ENCODE results near the gene CAPN11. TPM values are rescaled to one million over a fixed set of nuclear protein-coding genes. Genes with fewer than 3 reads are reported as not detected.

The CAPN11 gene
- total and polyA plus RNA-seq, 9 of the 15 experiments (the other 6 are each of a cell fraction or from before 2014, with no cell fraction given) = 0.03 to 0.61 (median 0.17) TPM; not detected in 1

DNA sequence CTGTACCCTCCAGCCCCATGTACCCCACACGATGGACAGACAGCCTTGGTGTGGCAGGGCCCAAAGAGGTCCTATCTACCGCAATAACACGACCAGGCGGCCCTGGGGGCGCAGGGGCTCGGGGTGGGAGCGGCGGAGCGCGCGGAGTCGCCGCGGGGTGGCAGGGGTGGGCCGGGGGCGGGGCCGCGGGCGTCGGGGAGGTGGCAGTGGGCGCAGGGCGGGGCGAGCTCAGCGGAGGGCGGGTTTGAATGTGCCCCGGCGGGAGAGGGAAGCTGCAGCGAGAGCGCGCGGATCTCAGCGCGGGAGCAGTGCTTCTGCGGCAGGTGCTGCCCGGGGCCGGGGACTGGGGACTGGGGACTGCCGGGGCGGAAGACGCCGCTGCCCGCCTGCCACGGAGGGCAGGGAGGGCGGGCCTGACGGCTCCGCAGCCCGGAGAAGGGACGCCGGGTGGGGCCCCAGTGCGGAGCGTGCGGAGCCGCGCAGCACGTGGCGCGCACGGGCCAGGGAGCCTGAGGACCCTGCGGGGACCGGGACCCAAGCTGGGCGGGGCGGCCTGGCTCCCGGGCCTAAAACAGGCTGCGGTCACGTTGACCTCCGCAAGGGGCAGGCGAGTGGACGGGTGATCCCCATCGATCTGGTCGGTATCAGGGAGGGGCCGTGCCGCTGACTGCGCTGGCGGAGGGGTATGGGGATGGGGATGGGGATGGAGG, 64.9 kb downstream of the CAPN11 start, which contains the start of gene SLC29A1 (continued):
- TF ChIP-seq, protein P1, sequence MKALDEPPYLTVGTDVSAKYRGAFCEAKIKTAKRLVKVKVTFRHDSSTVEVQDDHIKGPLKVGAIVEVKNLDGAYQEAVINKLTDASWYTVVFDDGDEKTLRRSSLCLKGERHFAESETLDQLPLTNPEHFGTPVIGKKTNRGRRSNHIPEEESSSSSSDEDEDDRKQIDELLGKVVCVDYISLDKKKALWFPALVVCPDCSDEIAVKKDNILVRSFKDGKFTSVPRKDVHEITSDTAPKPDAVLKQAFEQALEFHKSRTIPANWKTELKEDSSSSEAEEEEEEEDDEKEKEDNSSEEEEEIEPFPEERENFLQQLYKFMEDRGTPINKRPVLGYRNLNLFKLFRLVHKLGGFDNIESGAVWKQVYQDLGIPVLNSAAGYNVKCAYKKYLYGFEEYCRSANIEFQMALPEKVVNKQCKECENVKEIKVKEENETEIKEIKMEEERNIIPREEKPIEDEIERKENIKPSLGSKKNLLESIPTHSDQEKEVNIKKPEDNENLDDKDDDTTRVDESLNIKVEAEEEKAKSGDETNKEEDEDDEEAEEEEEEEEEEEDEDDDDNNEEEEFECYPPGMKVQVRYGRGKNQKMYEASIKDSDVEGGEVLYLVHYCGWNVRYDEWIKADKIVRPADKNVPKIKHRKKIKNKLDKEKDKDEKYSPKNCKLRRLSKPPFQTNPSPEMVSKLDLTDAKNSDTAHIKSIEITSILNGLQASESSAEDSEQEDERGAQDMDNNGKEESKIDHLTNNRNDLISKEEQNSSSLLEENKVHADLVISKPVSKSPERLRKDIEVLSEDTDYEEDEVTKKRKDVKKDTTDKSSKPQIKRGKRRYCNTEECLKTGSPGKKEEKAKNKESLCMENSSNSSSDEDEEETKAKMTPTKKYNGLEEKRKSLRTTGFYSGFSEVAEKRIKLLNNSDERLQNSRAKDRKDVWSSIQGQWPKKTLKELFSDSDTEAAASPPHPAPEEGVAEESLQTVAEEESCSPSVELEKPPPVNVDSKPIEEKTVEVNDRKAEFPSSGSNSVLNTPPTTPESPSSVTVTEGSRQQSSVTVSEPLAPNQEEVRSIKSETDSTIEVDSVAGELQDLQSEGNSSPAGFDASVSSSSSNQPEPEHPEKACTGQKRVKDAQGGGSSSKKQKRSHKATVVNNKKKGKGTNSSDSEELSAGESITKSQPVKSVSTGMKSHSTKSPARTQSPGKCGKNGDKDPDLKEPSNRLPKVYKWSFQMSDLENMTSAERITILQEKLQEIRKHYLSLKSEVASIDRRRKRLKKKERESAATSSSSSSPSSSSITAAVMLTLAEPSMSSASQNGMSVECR (CRISPR knock-in tag; IDR thresholded peaks at IDR 0.05) = peak; percentile 75
- TF ChIP-seq, protein P2, sequence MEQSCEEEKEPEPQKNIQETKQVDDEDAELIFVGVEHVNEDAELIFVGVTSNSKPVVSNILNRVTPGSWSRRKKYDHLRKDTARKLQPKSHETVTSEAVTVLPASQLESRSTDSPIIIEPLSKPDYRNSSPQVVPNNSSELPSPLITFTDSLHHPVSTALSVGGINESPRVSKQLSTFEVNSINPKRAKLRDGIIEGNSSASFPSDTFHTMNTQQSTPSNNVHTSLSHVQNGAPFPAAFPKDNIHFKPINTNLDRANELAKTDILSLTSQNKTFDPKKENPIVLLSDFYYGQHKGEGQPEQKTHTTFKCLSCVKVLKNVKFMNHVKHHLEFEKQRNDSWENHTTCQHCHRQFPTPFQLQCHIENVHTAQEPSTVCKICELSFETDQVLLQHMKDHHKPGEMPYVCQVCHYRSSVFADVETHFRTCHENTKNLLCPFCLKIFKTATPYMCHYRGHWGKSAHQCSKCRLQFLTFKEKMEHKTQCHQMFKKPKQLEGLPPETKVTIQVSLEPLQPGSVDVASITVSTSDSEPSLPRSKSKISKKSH (CRISPR knock-in tag; IDR thresholded peaks at IDR 0.05) = no peak
- TF ChIP-seq, protein P3, sequence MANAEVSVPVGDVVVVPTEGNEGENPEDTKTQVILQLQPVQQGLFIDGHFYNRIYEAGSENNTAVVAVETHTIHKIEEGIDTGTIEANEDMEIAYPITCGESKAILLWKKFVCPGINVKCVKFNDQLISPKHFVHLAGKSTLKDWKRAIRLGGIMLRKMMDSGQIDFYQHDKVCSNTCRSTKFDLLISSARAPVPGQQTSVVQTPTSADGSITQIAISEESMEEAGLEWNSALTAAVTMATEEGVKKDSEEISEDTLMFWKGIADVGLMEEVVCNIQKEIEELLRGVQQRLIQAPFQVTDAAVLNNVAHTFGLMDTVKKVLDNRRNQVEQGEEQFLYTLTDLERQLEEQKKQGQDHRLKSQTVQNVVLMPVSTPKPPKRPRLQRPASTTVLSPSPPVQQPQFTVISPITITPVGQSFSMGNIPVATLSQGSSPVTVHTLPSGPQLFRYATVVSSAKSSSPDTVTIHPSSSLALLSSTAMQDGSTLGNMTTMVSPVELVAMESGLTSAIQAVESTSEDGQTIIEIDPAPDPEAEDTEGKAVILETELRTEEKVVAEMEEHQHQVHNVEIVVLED (CRISPR knock-in tag; IDR thresholded peaks at IDR 0.05) = peak; percentile 35; the same call in 1 of the 2 replicates
- TF ChIP-seq RBM34 (IDR thresholded peaks at IDR 0.05; ENCODE audit: borderline replicate concordance, insufficient read depth, low read length) = no peak
- no peak for TF ChIP-seq RBM14 (IDR thresholded peaks at IDR 0.05; ENCODE audit: borderline replicate concordance, insufficient read depth, low read depth, low read length)
- TF ChIP-seq TAL1 (IDR thresholded peaks at IDR 0.05) = no peak
- peak; percentile 79 for TF ChIP-seq NR2C2 (CRISPR knock-in tag; IDR thresholded peaks at IDR 0.05)
- TF ChIP-seq NR2C2 (tag; IDR thresholded peaks at IDR 0.05) = peak; percentile 60
- no peak for TF ChIP-seq ZNF217 (CRISPR knock-in tag; IDR thresholded peaks at IDR 0.05)
- no peak for TF ChIP-seq ETS2 (tag; IDR thresholded peaks at IDR 0.05; ENCODE audit: borderline replicate concordance, poor library complexity, severe bottlenecking)
- TF ChIP-seq ELF4 (CRISPR knock-in tag; IDR thresholded peaks at IDR 0.05) = no peak
- TF ChIP-seq EHMT2 (IDR thresholded peaks at IDR 0.05) = no peak
- peak; percentile 82 for TF ChIP-seq HMGN3 (IDR thresholded peaks at IDR 0.05; ENCODE audit: borderline replicate concordance, extremely low read depth, insufficient read length, low read depth, low read length)
- no peak; the same call in 1 of the 2 replicates for TF ChIP-seq HDAC2 (IDR thresholded peaks at IDR 0.05)
- no peak for TF ChIP-seq PHB (CRISPR knock-in tag; IDR thresholded peaks at IDR 0.05)
- TF ChIP-seq, protein P4, sequence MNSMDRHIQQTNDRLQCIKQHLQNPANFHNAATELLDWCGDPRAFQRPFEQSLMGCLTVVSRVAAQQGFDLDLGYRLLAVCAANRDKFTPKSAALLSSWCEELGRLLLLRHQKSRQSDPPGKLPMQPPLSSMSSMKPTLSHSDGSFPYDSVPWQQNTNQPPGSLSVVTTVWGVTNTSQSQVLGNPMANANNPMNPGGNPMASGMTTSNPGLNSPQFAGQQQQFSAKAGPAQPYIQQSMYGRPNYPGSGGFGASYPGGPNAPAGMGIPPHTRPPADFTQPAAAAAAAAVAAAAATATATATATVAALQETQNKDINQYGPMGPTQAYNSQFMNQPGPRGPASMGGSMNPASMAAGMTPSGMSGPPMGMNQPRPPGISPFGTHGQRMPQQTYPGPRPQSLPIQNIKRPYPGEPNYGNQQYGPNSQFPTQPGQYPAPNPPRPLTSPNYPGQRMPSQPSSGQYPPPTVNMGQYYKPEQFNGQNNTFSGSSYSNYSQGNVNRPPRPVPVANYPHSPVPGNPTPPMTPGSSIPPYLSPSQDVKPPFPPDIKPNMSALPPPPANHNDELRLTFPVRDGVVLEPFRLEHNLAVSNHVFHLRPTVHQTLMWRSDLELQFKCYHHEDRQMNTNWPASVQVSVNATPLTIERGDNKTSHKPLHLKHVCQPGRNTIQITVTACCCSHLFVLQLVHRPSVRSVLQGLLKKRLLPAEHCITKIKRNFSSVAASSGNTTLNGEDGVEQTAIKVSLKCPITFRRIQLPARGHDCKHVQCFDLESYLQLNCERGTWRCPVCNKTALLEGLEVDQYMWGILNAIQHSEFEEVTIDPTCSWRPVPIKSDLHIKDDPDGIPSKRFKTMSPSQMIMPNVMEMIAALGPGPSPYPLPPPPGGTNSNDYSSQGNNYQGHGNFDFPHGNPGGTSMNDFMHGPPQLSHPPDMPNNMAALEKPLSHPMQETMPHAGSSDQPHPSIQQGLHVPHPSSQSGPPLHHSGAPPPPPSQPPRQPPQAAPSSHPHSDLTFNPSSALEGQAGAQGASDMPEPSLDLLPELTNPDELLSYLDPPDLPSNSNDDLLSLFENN (IDR thresholded peaks at IDR 0.05; ENCODE audit: low read depth in 2 of 2, low read length in 2 of 2) = no peak

Data from K562 (cell line).